Measurements from ENCODE around the gene SLC7A4.

The SLC7A4 gene

DNA sequence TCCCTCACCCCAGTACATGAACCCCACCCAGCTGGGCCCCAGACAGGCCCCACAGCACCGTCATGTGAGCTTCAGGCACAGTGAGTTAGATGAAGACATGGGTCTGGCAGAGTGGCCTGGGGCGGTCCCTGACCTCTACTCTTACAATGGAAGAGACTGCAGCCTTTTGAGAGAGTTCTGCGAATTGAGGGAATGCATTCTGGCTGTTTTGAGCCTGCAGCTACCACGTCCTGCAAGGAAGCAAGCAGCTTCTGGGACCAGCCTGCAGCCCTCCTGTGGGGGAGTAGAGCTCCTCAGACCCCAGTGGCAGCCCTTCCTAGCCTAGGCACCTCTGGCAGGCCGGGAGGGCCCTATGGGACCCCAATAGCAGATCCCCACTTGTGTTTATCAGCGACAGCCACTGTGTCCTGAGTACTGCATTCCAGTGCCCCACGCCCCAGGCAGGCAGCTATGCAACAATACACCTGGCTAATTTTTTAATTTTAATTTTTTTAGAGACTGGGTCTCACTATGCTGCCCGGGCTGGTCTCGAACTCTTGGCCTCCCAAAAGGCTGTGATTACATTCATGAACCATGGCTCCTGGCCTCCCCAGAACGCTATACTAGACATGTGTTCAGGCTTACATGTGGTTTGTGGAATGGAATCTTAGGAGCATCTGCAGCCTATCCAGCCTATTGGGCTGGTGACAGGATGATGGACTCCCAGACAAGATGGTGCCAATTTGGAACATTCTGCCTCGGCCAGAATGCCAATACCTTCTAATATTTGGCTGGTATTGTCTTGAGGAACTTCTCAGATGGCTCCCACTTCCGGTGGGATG is 717 bp upstream of the SLC7A4 start:
- DNase-seq (ENCODE audit: low read depth, low spot score): no peak
- peak overlapping the region; percentile 50 for H3K9ac ChIP-seq (ENCODE audit: insufficient read length, low read depth)
- H3K4me1 ChIP-seq (ENCODE audit: insufficient read depth, insufficient read length): peaks cover 15% of the 10 kb centered on the region
- H3K9me3 ChIP-seq (ENCODE audit: insufficient read depth, low read length): no peaks in the 10 kb centered on the region
- TF ChIP-seq SUZ12 (IDR thresholded peaks at IDR 0.05; ENCODE audit: extremely low read depth, insufficient read depth, insufficient read length): no peak
- TF ChIP-seq YY1 (IDR thresholded peaks at IDR 0.05; ENCODE audit: insufficient read depth, insufficient read length): no peak
- no peak for TF ChIP-seq ZNF274 (IDR thresholded peaks at IDR 0.05; ENCODE audit: low read depth, low read length)
- no peaks in the 10 kb centered on the region for H3K36me3 ChIP-seq (ENCODE audit: insufficient read depth, insufficient read length, low read length)
- peak overlapping the region; percentile 43 for H3K4me3 ChIP-seq (ENCODE audit: insufficient read length, low read depth)
- H3K27me3 ChIP-seq (ENCODE audit: insufficient read depth, insufficient read length): peaks cover 18% of the 10 kb centered on the region

GRCh38 chr22:21031545-21032036 is 770 bp downstream of the SLC7A4 start:
- no peak for TF ChIP-seq ZNF274 (IDR thresholded peaks at IDR 0.05; ENCODE audit: low read depth, low read length)
- no peak for TF ChIP-seq YY1 (IDR thresholded peaks at IDR 0.05; ENCODE audit: insufficient read depth, insufficient read length)
- TF ChIP-seq SUZ12 (IDR thresholded peaks at IDR 0.05; ENCODE audit: extremely low read depth, insufficient read depth, insufficient read length): no peak
- DNase-seq (ENCODE audit: low read depth, low spot score): no peak
- H3K4me3 ChIP-seq (ENCODE audit: insufficient read length, low read depth): peak overlapping the region; percentile 45

GRCh38 chr22:21030621-21031544 is 1.5 kb downstream of the SLC7A4 start:
- H3K36me3 ChIP-seq (ENCODE audit: insufficient read depth, insufficient read length, low read length): no peaks in the 10 kb centered on the region

More at GRCh38 chr22:21031545-21032036, 770 bp downstream of the SLC7A4 start:
- H3K9me3 ChIP-seq (ENCODE audit: insufficient read depth, low read length): no peaks in the 10 kb centered on the region
- H3K9ac ChIP-seq (ENCODE audit: insufficient read length, low read depth): peak overlapping the region; percentile 67
- H3K36me3 ChIP-seq (ENCODE audit: insufficient read depth, insufficient read length, low read length): no peaks in the 10 kb centered on the region
- H3K4me1 ChIP-seq (ENCODE audit: insufficient read depth, insufficient read length): peaks cover 15% of the 10 kb centered on the region
- peaks cover 18% of the 10 kb centered on the region for H3K27me3 ChIP-seq (ENCODE audit: insufficient read depth, insufficient read length)

GRCh38 chr22:21030032-21030431 is 2.3 kb downstream of the SLC7A4 start:
- H3K4me1 ChIP-seq (ENCODE audit: insufficient read depth, insufficient read length): peaks cover 20% of the 10 kb centered on the region

More at GRCh38 chr22:21030621-21031544, 1.5 kb downstream of the SLC7A4 start:
- peaks cover 16% of the 10 kb centered on the region for H3K4me1 ChIP-seq (ENCODE audit: insufficient read depth, insufficient read length)
- no peak overlapping the region for H3K4me3 ChIP-seq (ENCODE audit: insufficient read length, low read depth)
- no peak for TF ChIP-seq SUZ12 (IDR thresholded peaks at IDR 0.05; ENCODE audit: extremely low read depth, insufficient read depth, insufficient read length)
- TF ChIP-seq YY1 (IDR thresholded peaks at IDR 0.05; ENCODE audit: insufficient read depth, insufficient read length): no peak
- no peak for TF ChIP-seq ZNF274 (IDR thresholded peaks at IDR 0.05; ENCODE audit: low read depth, low read length)
- no peak overlapping the region for H3K9ac ChIP-seq (ENCODE audit: insufficient read length, low read depth)
- H3K9me3 ChIP-seq (ENCODE audit: insufficient read depth, low read length): no peaks in the 10 kb centered on the region
- DNase-seq (ENCODE audit: low read depth, low spot score): no peak
- H3K27me3 ChIP-seq (ENCODE audit: insufficient read depth, insufficient read length): peaks cover 18% of the 10 kb centered on the region

DNA sequence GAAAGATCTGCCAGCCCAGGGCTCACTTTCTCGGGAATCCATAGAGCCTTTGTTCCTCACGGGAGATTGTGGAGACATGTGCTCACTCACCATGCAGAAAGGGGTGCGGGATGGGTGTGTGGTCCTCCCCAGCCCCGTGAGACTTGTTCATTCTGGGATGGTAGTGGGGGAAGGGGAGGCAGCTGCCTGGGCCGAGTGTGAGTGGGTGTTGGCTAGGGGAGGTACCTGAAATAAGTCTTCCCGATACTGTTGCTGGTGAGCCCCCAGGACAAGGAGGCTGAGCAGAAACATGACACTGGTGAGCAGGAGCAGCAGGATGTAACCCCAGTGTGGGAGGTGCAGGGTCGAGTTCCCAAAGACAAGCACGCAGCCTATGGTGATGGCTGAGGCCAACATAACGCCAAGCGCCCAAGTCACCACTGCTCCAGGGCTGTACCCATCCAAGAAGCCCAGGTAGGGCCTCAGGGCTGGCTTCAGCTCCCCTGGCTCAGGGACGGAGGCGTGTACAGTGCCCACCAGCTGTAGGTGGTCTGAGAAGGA is 2.8 kb downstream of the SLC7A4 start:
- Histone ChIP-seq H3K9ac (ENCODE audit: insufficient read length, low read depth) (no peak overlapping the region), H3K9me3 (ENCODE audit: insufficient read depth, low read length) (no peaks in the 10 kb centered on the region), H3K4me3 (ENCODE audit: insufficient read length, low read depth) (no peak overlapping the region), H3K27me3 (ENCODE audit: insufficient read depth, insufficient read length) (peaks cover 18% of the 10 kb centered on the region), H3K36me3 (ENCODE audit: insufficient read depth, insufficient read length, low read length) (no peaks in the 10 kb centered on the region), H3K4me1 (ENCODE audit: insufficient read depth, insufficient read length) (peaks cover 20% of the 10 kb centered on the region)
- DNase-seq (ENCODE audit: low read depth, low spot score): no peak
- TF ChIP-seq YY1 (IDR thresholded peaks at IDR 0.05; ENCODE audit: insufficient read depth, insufficient read length): no peak

More at GRCh38 chr22:21030032-21030431, 2.3 kb downstream of the SLC7A4 start:
- Histone ChIP-seq H3K36me3 (ENCODE audit: insufficient read depth, insufficient read length, low read length) (no peaks in the 10 kb centered on the region), H3K9me3 (ENCODE audit: insufficient read depth, low read length) (no peaks in the 10 kb centered on the region), H3K27me3 (ENCODE audit: insufficient read depth, insufficient read length) (peaks cover 18% of the 10 kb centered on the region), H3K9ac (ENCODE audit: insufficient read length, low read depth) (no peak overlapping the region), H3K4me3 (ENCODE audit: insufficient read length, low read depth) (no peak overlapping the region)
- TF ChIP-seq YY1 (IDR thresholded peaks at IDR 0.05; ENCODE audit: insufficient read depth, insufficient read length): no peak
- TF ChIP-seq SUZ12 (IDR thresholded peaks at IDR 0.05; ENCODE audit: extremely low read depth, insufficient read depth, insufficient read length): no peak
- no peak for TF ChIP-seq ZNF274 (IDR thresholded peaks at IDR 0.05; ENCODE audit: low read depth, low read length)
- DNase-seq (ENCODE audit: low read depth, low spot score): no peak

GRCh38 chr22:21028277-21029251 is 3.8 kb downstream of the SLC7A4 start:
- H3K4me1 ChIP-seq (ENCODE audit: insufficient read depth, insufficient read length): peaks cover 20% of the 10 kb centered on the region
- H3K27me3 ChIP-seq (ENCODE audit: insufficient read depth, insufficient read length): peaks cover 18% of the 10 kb centered on the region
- no peak for DNase-seq (ENCODE audit: low read depth, low spot score)
- no peak overlapping the region for H3K4me3 ChIP-seq (ENCODE audit: insufficient read length, low read depth)
- TF ChIP-seq SUZ12 (IDR thresholded peaks at IDR 0.05; ENCODE audit: extremely low read depth, insufficient read depth, insufficient read length) (no peak), YY1 (IDR thresholded peaks at IDR 0.05; ENCODE audit: insufficient read depth, insufficient read length) (no peak), ZNF274 (IDR thresholded peaks at IDR 0.05; ENCODE audit: low read depth, low read length) (no peak)
- H3K9ac ChIP-seq (ENCODE audit: insufficient read length, low read depth): no peak overlapping the region
- no peaks in the 10 kb centered on the region for H3K36me3 ChIP-seq (ENCODE audit: insufficient read depth, insufficient read length, low read length)
- H3K9me3 ChIP-seq (ENCODE audit: insufficient read depth, low read length): no peaks in the 10 kb centered on the region
